ENCODE measurements around the gene SIMC1. TPM values are rescaled to one million over a fixed set of nuclear protein-coding genes. Genes with fewer than 3 reads are reported as not detected.

SIMC1 gene
- total RNA-seq, 3 donors from 2014 or later (not counting 1 experiment from before 2014, with no cell fraction given) = 19.6 to 30.2 (median 27.8) TPM

- Mint-ChIP-seq H3K27me3 (ENCODE audit: low read depth in 2 of 2) (no peaks in the 10 kb centered on the region), H3K27ac (no peak overlapping the region), H3K36me3 (peaks cover 7% of the 10 kb centered on the region), H3K4me3 (no peak overlapping the region), H3K4me1 (peaks cover 33 to 39% of the 10 kb centered on the region in 2 donors), H3K9me3 (no peaks in the 10 kb centered on the region)
- Histone ChIP-seq H3K9me3 (ENCODE audit: control insufficient read depth, insufficient read depth, low read length) (no peaks in the 10 kb centered on the region), H3K4me1 (ENCODE audit: control insufficient read depth, insufficient read depth, low read length) (no peaks in the 10 kb centered on the region), H3K4me3 (ENCODE audit: low read length) (no peak overlapping the region), H3K27ac (ENCODE audit: low read length) (no peak overlapping the region), H3K27me3 (ENCODE audit: control insufficient read depth, insufficient read depth, low read length) (no peaks in the 10 kb centered on the region), H3K36me3 (ENCODE audit: control insufficient read depth, insufficient read depth, low read length) (peaks cover 66% of the 10 kb centered on the region)
- intact Hi-C loops (cut with micrococcal nuclease) = no loop called here
- ATAC-seq (no peak), DNase-seq (no peak)
- TF ChIP-seq CTCF (IDR thresholded peaks at IDR 0.05) = no peak
- 99% methylated on average over 4 of the region's 4 CpGs for WGBS (ENCODE audit: insufficient coverage)
These were observed 115.3 kb downstream of the SIMC1 start for GRCh38 chr5:176353533-176353932.

GRCh38 chr5:176355400-176356178 is 117.4 kb downstream of the SIMC1 start:
- ATAC-seq (no peak), DNase-seq (no peak)
- TF ChIP-seq CTCF (IDR thresholded peaks at IDR 0.05) = no peak
- Mint-ChIP-seq H3K9me3 (no peaks in the 10 kb centered on the region), H3K36me3 (no peaks in the 10 kb centered on the region), H3K27me3 (ENCODE audit: low read depth in 2 of 2) (no peaks in the 10 kb centered on the region), H3K4me3 (no peak overlapping the region), H3K4me1 (peaks cover 34 to 41% of the 10 kb centered on the region in 2 donors), H3K27ac (no peak overlapping the region)
- Histone ChIP-seq H3K9me3 (ENCODE audit: control insufficient read depth, insufficient read depth, low read length) (no peaks in the 10 kb centered on the region), H3K4me1 (ENCODE audit: control insufficient read depth, insufficient read depth, low read length) (peaks cover 10% of the 10 kb centered on the region), H3K4me3 (ENCODE audit: low read length) (no peak overlapping the region), H3K27me3 (ENCODE audit: control insufficient read depth, insufficient read depth, low read length) (no peaks in the 10 kb centered on the region), H3K27ac (ENCODE audit: low read length) (no peak overlapping the region), H3K36me3 (ENCODE audit: control insufficient read depth, insufficient read depth, low read length) (peaks cover 52% of the 10 kb centered on the region)
- intact Hi-C loops (cut with micrococcal nuclease) = no loop called here
- 97% methylated on average over 16 of the region's 16 CpGs for WGBS (ENCODE audit: insufficient coverage)

DNA sequence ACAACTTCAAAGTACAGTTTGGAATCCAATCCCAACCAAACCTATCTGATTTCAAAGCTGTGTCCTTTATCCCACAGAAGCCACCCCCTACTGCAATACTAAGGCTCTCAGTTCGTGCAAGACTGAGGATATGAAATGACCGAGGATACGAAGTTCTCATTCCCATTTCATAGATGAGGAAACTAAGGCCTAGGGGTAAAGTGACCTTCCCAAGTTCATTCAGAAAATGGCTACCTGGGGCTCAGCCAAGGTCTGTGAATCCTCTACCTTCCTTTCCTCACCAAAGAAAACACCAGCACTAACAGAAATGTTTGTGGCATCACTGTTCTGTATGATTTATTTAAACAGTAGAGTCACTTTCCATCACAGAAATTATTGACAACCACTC is 117.9 kb downstream of the SIMC1 start:
- TF ChIP-seq CTCF (IDR thresholded peaks at IDR 0.05) = no peak
- Mint-ChIP-seq H3K4me3 (no peak overlapping the region), H3K36me3 (no peaks in the 10 kb centered on the region), H3K9me3 (no peaks in the 10 kb centered on the region), H3K27me3 (ENCODE audit: low read depth in 2 of 2) (no peaks in the 10 kb centered on the region), H3K4me1 (peaks cover 39 to 46% of the 10 kb centered on the region in 2 donors), H3K27ac (no peak overlapping the region)
- 95% methylated on average over 3 of the region's 3 CpGs for WGBS (ENCODE audit: insufficient coverage)
- intact Hi-C loops (cut with micrococcal nuclease) = no loop called here
- H3K27ac ChIP-seq (ENCODE audit: low read length) = no peak overlapping the region
- ATAC-seq = no peak
- H3K4me1 ChIP-seq (ENCODE audit: control insufficient read depth, insufficient read depth, low read length) = peaks cover 15% of the 10 kb centered on the region
- no peaks in the 10 kb centered on the region for H3K27me3 ChIP-seq (ENCODE audit: control insufficient read depth, insufficient read depth, low read length)
- no peak overlapping the region for H3K4me3 ChIP-seq (ENCODE audit: low read length)
- H3K36me3 ChIP-seq (ENCODE audit: control insufficient read depth, insufficient read depth, low read length) = peaks cover 50% of the 10 kb centered on the region
- no peak for DNase-seq
- H3K9me3 ChIP-seq (ENCODE audit: control insufficient read depth, insufficient read depth, low read length) = no peaks in the 10 kb centered on the region

GRCh38 chr5:176359658-176360057 is 121.4 kb downstream of the SIMC1 start:
- 83% methylated on average over 4 of the region's 4 CpGs for WGBS (ENCODE audit: insufficient coverage)
- H3K27me3 ChIP-seq (ENCODE audit: control insufficient read depth, insufficient read depth, low read length) = no peaks in the 10 kb centered on the region
- H3K36me3 Mint-ChIP-seq = no peaks in the 10 kb centered on the region
- ATAC-seq = no peak
- H3K27ac Mint-ChIP-seq = peak overlapping the region in 1 of 2 donors; percentile 47
- peaks cover 22% of the 10 kb centered on the region for H3K36me3 ChIP-seq (ENCODE audit: control insufficient read depth, insufficient read depth, low read length)
- no peaks in the 10 kb centered on the region for H3K9me3 Mint-ChIP-seq
- peaks cover 34 to 42% of the 10 kb centered on the region in 2 donors for H3K4me1 Mint-ChIP-seq
- peak overlapping the region; percentile 69 for H3K4me3 Mint-ChIP-seq
- no peak for DNase-seq
- peaks cover 28% of the 10 kb centered on the region for H3K4me1 ChIP-seq (ENCODE audit: control insufficient read depth, insufficient read depth, low read length)
- no peak for TF ChIP-seq CTCF (IDR thresholded peaks at IDR 0.05)
- H3K4me3 ChIP-seq (ENCODE audit: low read length) = no peak overlapping the region
- peaks cover 0 to 3% of the 10 kb centered on the region in 2 donors for H3K27me3 Mint-ChIP-seq (ENCODE audit: low read depth in 2 of 2)
- no peak overlapping the region for H3K27ac ChIP-seq (ENCODE audit: low read length)
- intact Hi-C loops (cut with micrococcal nuclease) = no loop called here
- peaks cover 3% of the 10 kb centered on the region for H3K9me3 ChIP-seq (ENCODE audit: control insufficient read depth, insufficient read depth, low read length)

Data from natural killer cell (primary cell).